OCI-LY3 (cell line): ENCODE measurements around the gene RPP14.

Experiments used
- CTCF ChIP-seq: fragments of 200-600, 300-600 bp; sonication (generic); IDR thresholded peaks from 2 replicates; pipeline ENCODE4 v1.5.1; 2014; ENCODE audit warnings: antibody characterized with exemption, low read length, low read depth
- EZH2phosphoT487 ChIP-seq: fragments of 200-600 bp; shearing (Covaris generic); IDR thresholded peaks from 2 replicates; pipeline ENCODE4 v1.6.1; 2018; ENCODE audit warnings: antibody characterized with exemption, mixed run types, low read depth

- TF ChIP-seq EZH2phosphoT487 (no peak), CTCF (no peak)
Observed at GRCh38 chr3:58352626-58353025, 46.6 kb downstream of the RPP14 start.
